GM18502 (cell line): ENCODE results near the gene SLC22A14.
"Not testable (repeated sequence)": the region's sequence is repeated elsewhere in the genome, so short reads cannot be mapped to it uniquely, and the experiment has no call there.

Experiments used
- ATAC-seq: cut with Tn5 transposase; IDR thresholded peaks from one replicate; pipeline ENCODE4 v1.9.1; 2021; ENCODE audit warnings: mild to moderate bottlenecking; ENCODE audit not compliant: unreplicated experiment, poor library complexity

The SLC22A14 gene

GRCh38 chr3:38311941-38312340 is 29.8 kb downstream of the SLC22A14 start:
- ATAC-seq: no peak

- no peak for ATAC-seq
Observed at GRCh38 chr3:38312356-38312755, 30.3 kb downstream of the SLC22A14 start.

GRCh38 chr3:38313263-38313662 is 31.2 kb downstream of the SLC22A14 start:
- no peak for ATAC-seq

- no peak for ATAC-seq
Observed at GRCh38 chr3:38313695-38314094, 31.6 kb downstream of the SLC22A14 start.

GRCh38 chr3:38314112-38314763 is 32.1 kb downstream of the SLC22A14 start:
- no peak for ATAC-seq

- ATAC-seq: no peak
Observed at GRCh38 chr3:38314764-38315487, 32.8 kb downstream of the SLC22A14 start.

- ATAC-seq: no peak
Observed at GRCh38 chr3:38315488-38316230, 33.6 kb downstream of the SLC22A14 start.

GRCh38 chr3:38316356-38317191 is 34.5 kb downstream of the SLC22A14 start:
- ATAC-seq: no peak

- no peak for ATAC-seq
Observed at GRCh38 chr3:38317192-38317759, 35.2 kb downstream of the SLC22A14 start.

GRCh38 chr3:38318766-38319671 is 36.9 kb downstream of the SLC22A14 start:
- no peak for ATAC-seq

GRCh38 chr3:38320638-38321037 is 38.5 kb downstream of the SLC22A14 start:
- ATAC-seq: not testable (repeated sequence)

GRCh38 chr3:38323060-38323459 is 41.0 kb downstream of the SLC22A14 start:
- no peak for ATAC-seq

- ATAC-seq: no peak
Observed at GRCh38 chr3:38325256-38325655, 43.2 kb downstream of the SLC22A14 start.

GRCh38 chr3:38327335-38328009 is 45.4 kb downstream of the SLC22A14 start:
- ATAC-seq: no peak

- ATAC-seq: no peak
Observed at GRCh38 chr3:38331257-38332022, 49.3 kb downstream of the SLC22A14 start.

- ATAC-seq: no peak
Observed at GRCh38 chr3:38332201-38332600, 50.1 kb downstream of the SLC22A14 start.

- no peak for ATAC-seq
Observed at GRCh38 chr3:38334142-38335055, 52.3 kb downstream of the SLC22A14 start.
